Large intestine (tissue), 3 donors: ENCODE measurements around the gene EIF2B5. TPM values are rescaled to one million over a fixed set of nuclear protein-coding genes. Genes with fewer than 3 reads are reported as not detected.
A peak's percentile ranks its signal among the peaks of the same experiment; 100 is the strongest.
"Not testable (repeated sequence)": the region's sequence is repeated elsewhere in the genome, so short reads cannot be mapped to it uniquely, and the experiment has no call there.

ENCODE experiments used
- DNase-seq, 2 donors: peaks; one replicate each; pipeline versions ENCODE4 v3.0.0 to v3.0.0-alpha.2; 2013
- H3K27ac ChIP-seq: one replicate; pipeline ENCODE4 v1.5.1; 2013; ENCODE audit warnings: low read length
- H3K27me3 ChIP-seq: 2 replicates; pipeline ENCODE4 v1.6.1; 2013; ENCODE audit warnings: low read length; ENCODE audit not compliant: control insufficient read depth, insufficient read depth
- H3K36me3 ChIP-seq: 2 replicates; pipeline ENCODE4 v1.6.1; 2013; ENCODE audit warnings: low read length; ENCODE audit not compliant: control insufficient read depth, insufficient read depth
- H3K4me1 ChIP-seq: one replicate; pipeline ENCODE4 v1.6.1; 2013; ENCODE audit warnings: low read length; ENCODE audit not compliant: control insufficient read depth, insufficient read depth
- H3K4me3 ChIP-seq: one replicate; pipeline ENCODE4 v1.5.1; 2013; ENCODE audit warnings: low read length
- H3K9me3 ChIP-seq: one replicate; pipeline ENCODE4 v1.6.1; 2013; ENCODE audit warnings: mild to moderate bottlenecking, low read depth, low read length, moderate library complexity; ENCODE audit not compliant: control insufficient read depth
- WGBS: methylation state at CpG from one replicate; pipeline ENCODE4 v1.1.5; 2013; ENCODE audit warnings: low lambda C conversion rate; ENCODE audit not compliant: insufficient coverage; 5-methylcytosine and 5-hydroxymethylcytosine counted together
- polyA plus RNA-seq: library from polyadenylated mRNA; unstranded; fragments of 120-200 nt; gene quantifications from one replicate; pipeline ENCODE4 v1.2.1, GENCODE V29; 2013

The EIF2B5 gene
- polyA plus RNA-seq, 1 donor: 46.5 TPM

DNA sequence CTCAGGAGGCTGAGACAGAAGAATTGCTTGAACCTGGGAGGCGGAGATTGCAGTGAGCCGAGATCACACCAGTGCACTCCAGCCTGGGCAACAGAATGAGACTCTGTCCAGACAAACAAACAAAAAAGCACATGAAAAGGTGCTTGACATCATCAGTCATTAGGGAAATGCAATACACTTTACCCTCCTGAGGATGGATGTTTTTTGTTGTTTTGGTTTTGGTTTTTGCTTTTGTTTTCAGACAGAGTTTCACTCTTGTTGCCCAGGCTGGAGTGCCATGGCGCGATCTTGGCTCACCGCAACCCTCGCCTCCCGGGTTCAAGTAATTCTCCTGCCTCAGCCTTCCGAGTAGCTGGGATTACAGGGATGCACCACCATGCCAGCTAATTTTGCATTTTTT is 14.1 kb upstream of the EIF2B5 start:
- not testable (repeated sequence) for H3K9me3 ChIP-seq, DNase-seq, H3K27me3 ChIP-seq, H3K4me3 ChIP-seq, H3K27ac ChIP-seq, H3K4me1 ChIP-seq, H3K36me3 ChIP-seq
- no CpG with 5 or more reads among the region's 8 CpGs for WGBS

DNA sequence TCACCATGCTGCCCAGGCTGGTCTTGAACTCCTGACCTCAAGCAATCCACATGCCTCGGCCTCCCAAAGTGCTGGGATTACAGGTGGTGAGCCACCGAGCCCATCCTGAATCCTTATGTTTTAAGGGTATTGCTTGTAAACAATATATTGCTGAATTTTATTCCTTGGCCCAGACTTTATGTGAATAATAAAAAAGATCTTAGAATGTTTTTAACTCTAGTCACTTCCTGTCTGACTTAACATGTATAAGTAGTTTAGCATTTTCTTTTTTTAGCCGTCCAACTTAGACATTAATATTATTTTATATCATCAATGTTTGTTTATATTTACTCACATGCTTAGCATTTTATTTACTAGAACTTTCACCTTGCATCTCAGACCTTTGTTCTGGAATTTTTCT is 9.2 kb upstream of the EIF2B5 start:
- no peaks in the 10 kb centered on the region for H3K27me3 ChIP-seq
- 69% methylated on average over 2 of the region's 3 CpGs for WGBS
- no peaks in the 10 kb centered on the region for H3K4me1 ChIP-seq
- no peak overlapping the region for H3K4me3 ChIP-seq
- H3K9me3 ChIP-seq: no peaks in the 10 kb centered on the region
- DNase-seq: no peak
- H3K27ac ChIP-seq: no peak overlapping the region
- H3K36me3 ChIP-seq: no peaks in the 10 kb centered on the region

DNA sequence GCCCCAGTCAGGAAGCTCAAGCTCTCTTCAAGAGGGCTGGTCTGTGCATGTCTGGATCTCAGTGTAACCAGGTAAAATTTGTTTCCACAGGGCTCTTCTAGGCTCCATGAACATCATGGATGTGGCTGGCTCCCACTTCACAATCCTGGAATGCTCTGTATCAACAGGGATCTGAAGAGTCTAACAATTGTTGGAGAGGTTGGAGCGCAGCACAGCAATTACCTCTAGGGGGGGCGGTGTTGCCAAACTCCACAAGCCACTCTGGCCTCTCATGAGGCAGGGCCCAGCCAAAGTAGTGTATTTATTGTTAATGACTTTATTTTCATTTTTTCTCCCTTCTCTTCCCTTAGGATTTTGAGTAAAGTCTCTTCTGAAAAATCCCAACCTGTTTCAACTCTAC is 6.1 kb upstream of the EIF2B5 start:
- no peaks in the 10 kb centered on the region for H3K9me3 ChIP-seq
- H3K4me3 ChIP-seq: no peak overlapping the region
- no peaks in the 10 kb centered on the region for H3K36me3 ChIP-seq
- WGBS: no CpG with 5 or more reads among the region's 2 CpGs
- H3K27ac ChIP-seq: no peak overlapping the region
- H3K4me1 ChIP-seq: peaks cover 3% of the 10 kb centered on the region
- DNase-seq: peak in 1 of 2 donors; percentile 22
- H3K27me3 ChIP-seq: no peaks in the 10 kb centered on the region

DNA sequence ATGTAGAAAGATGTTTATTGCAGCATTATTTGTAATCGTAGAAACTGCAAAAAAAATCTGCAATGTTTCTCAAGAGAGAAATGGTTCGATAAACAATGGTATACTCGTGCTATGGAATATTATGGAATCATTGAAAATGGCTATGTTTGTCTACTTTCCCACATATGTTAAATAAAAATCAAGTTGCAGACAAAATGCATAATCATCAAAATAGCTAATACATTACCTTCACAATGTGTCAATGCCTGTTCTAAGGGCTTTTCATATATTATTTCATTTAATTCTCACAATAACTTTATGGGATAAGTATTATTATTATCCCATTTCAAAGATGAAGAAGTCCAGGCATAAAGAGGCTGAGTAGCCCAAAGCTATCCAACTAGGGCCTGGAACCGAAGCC is 2.2 kb upstream of the EIF2B5 start:
- Histone ChIP-seq H3K36me3 (peaks cover 8% of the 10 kb centered on the region), H3K4me1 (peaks cover 9% of the 10 kb centered on the region), H3K27me3 (no peaks in the 10 kb centered on the region), H3K4me3 (no peak overlapping the region), H3K9me3 (no peaks in the 10 kb centered on the region), H3K27ac (no peak overlapping the region)
- 95% methylated on average over 3 of the region's 4 CpGs for WGBS
- no peak for DNase-seq

DNA sequence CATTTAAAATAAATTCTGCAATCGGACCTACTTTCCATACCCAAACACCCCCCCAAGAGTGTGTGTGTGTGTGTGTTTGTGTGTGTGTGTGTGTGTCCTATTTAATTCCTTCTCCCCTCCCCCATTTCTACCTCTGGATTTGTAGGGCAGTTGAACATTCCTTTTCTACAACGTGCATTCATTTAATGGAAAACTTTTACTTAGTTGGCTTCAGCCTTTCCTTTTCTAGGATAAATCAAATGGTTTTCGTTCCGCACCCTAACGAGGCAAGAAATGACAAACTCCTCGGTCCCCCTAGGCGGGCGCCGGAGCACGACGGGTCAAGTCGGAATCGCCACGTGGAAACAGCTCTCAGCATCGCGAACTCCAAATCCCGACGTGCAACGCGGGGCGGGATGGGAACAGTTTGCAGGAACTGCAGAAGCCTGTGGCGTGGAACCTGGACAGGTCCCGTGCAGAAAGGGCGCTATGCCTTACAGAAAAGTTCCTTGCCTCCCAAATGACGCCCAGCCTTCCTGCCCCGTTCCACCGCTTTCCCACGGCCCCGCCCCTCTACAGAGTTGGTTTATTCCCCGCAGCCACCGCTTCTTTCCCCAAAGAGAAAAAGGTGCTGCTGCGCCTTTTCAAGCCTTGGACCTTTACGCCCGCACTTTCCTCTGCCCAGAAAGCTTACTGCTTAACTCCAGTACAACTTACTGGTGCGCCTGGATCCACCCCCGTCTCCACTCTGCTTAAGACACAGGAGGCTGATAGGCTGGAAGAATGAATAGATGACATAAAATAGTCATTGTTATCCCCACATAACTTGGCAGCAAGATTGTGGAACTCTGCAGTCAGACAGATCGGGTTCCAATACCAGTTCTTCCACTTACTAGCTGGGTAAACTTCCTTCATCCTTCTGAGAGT is 1.1 kb upstream of the EIF2B5 start:
- Histone ChIP-seq H3K27me3 (no peaks in the 10 kb centered on the region), H3K36me3 (peaks cover 9% of the 10 kb centered on the region), H3K4me3 (peak overlapping the region; percentile 97), H3K27ac (peak overlapping the region; percentile 70), H3K4me1 (peaks cover 9% of the 10 kb centered on the region), H3K9me3 (no peaks in the 10 kb centered on the region)
- no CpG with 5 or more reads among the region's 37 CpGs for WGBS
- peak; percentile 70 to 85 for DNase-seq

DNA sequence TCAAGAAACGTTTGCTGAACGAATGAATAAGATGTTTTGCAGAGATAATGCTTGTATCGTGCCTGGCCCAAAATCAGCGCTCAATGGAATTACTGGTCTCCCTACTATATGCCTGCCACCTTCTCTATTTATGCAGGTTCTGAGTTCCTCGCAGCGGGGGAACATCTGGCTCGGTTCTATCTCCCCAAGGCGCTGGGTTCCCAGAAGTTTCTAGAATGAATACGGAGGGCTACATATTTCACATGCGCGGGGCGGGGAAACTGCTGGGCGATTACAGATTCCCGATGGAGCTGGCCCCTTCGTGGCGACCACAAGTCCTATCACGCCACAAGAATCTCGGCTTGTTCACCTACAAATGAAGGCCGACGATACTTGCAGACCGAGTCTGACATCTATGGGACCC is 411 bp upstream of the EIF2B5 start:
- H3K4me3 ChIP-seq: peak overlapping the region; percentile 97
- peak overlapping the region; percentile 70 for H3K27ac ChIP-seq
- no peak for DNase-seq
- H3K36me3 ChIP-seq: peaks cover 9% of the 10 kb centered on the region
- no CpG with 5 or more reads among the region's 21 CpGs for WGBS
- H3K4me1 ChIP-seq: peaks cover 9% of the 10 kb centered on the region
- H3K9me3 ChIP-seq: no peaks in the 10 kb centered on the region
- H3K27me3 ChIP-seq: no peaks in the 10 kb centered on the region

DNA sequence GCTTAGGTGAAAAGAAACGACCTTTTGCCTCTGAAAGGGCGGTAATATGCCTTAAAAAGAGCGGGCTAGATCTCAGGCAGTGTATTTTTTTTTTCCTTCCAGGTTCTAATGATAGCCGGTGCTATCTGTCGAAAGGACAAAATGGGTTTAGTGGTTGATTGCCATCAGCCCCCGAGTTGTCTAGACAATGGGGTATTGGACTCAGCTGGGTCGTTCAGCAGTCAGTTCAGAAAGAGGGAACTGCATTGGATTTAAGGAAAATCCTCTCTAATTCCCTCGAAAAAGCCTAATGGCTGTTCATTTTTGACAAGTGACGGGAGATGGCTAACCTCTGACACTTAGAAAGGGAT is 728 bp downstream of the EIF2B5 start:
- peak overlapping the region; percentile 97 for H3K4me3 ChIP-seq
- WGBS: 20% methylated on average over 1 of the region's 9 CpGs
- DNase-seq: no peak
- H3K36me3 ChIP-seq: peaks cover 16% of the 10 kb centered on the region
- H3K4me1 ChIP-seq: peaks cover 9% of the 10 kb centered on the region
- H3K27ac ChIP-seq: peak overlapping the region; percentile 70
- H3K27me3 ChIP-seq: no peaks in the 10 kb centered on the region
- H3K9me3 ChIP-seq: no peaks in the 10 kb centered on the region

DNA sequence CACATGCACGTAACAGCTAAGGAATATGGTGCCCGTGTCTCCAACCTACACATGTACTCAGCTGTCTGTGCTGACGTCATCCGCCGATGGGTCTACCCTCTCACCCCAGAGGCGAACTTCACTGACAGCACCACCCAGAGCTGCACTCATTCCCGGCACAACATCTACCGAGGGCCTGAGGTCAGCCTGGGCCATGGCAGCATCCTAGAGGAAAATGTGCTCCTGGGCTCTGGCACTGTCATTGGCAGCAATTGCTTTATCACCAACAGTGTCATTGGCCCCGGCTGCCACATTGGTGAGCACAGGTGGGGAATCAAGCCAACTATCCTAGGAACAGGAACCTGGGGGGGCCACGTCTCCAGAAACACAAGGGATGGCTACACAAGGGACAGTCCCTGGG is 5.3 kb downstream of the EIF2B5 start:
- Histone ChIP-seq H3K4me1 (peaks cover 21% of the 10 kb centered on the region), H3K36me3 (peaks cover 60% of the 10 kb centered on the region), H3K27ac (no peak overlapping the region), H3K4me3 (no peak overlapping the region), H3K27me3 (no peaks in the 10 kb centered on the region), H3K9me3 (no peaks in the 10 kb centered on the region)
- no CpG with 5 or more reads among the region's 10 CpGs for WGBS
- no peak for DNase-seq

DNA sequence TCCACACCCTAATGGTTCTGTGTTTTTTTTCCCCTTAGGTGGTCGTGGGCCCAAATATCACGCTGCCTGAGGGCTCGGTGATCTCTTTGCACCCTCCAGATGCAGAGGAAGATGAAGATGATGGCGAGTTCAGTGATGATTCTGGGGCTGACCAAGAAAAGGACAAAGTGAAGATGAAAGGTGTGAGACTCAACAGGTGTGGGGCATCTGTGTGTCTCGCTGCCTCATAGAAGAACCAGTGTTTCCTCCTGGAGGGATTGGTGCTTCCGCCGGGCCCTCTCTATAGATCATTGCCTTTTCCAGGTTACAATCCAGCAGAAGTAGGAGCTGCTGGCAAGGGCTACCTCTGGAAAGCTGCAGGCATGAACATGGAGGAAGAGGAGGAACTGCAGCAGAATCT is 7.0 kb downstream of the EIF2B5 start:
- no peak for DNase-seq
- Histone ChIP-seq H3K4me1 (peaks cover 23% of the 10 kb centered on the region), H3K9me3 (no peaks in the 10 kb centered on the region), H3K27me3 (no peaks in the 10 kb centered on the region), H3K27ac (no peak overlapping the region), H3K4me3 (no peak overlapping the region), H3K36me3 (peaks cover 60% of the 10 kb centered on the region)
- 100% methylated on average over 1 of the region's 7 CpGs for WGBS

DNA sequence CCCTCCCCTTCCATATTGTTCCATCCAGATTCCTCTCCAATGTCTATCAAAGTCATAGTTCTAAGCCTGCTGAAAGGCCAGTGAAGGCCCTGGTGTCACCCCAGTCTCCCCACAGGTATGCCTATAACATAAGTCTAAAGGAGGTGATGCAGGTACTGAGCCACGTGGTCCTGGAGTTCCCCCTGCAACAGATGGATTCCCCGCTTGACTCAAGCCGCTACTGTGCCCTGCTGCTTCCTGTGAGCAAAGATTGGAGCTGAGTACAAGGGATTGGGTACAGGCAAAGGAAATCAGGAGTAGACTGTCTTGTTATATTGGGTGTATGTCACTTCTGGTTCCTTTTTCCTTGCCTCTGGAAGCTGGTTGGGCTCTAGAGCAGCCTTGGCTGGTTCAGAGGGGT is 8.2 kb downstream of the EIF2B5 start:
- Histone ChIP-seq H3K27ac (no peak overlapping the region), H3K9me3 (no peaks in the 10 kb centered on the region), H3K4me3 (no peak overlapping the region), H3K4me1 (peaks cover 29% of the 10 kb centered on the region), H3K36me3 (peaks cover 51% of the 10 kb centered on the region), H3K27me3 (no peaks in the 10 kb centered on the region)
- DNase-seq: no peak
- WGBS: no CpG with 5 or more reads among the region's 3 CpGs

DNA sequence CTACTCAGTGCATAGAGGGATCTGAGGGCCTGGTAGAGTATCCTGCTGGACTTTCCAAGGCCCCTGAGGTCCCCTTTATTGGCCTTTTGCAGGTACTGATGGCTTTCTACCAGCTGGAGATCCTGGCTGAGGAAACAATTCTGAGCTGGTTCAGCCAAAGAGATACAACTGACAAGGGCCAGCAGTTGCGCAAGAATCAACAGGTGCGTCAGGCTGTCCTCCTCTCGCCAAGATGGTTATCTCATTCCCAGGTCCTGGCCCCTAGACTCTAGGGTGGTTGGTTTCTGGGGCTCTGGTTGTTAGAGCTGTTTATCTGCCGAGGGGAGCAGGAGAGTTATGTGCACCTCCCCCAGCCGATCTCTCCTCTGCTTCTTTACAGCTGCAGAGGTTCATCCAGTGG is 9.3 kb downstream of the EIF2B5 start:
- WGBS: no CpG with 5 or more reads among the region's 5 CpGs
- Histone ChIP-seq H3K27me3 (no peaks in the 10 kb centered on the region), H3K4me1 (peaks cover 29% of the 10 kb centered on the region), H3K27ac (peak overlapping the region; percentile 90), H3K36me3 (peaks cover 51% of the 10 kb centered on the region), H3K4me3 (no peak overlapping the region), H3K9me3 (no peaks in the 10 kb centered on the region)
- no peak for DNase-seq
